GM19324 (cell line): ENCODE results near the gene CEP72.

Experiments used
- ATAC-seq: cut with Tn5 transposase; IDR thresholded peaks from one replicate; pipeline ENCODE4 v1.9.1; 2021; ENCODE audit warnings: mild to moderate bottlenecking, moderate library complexity; ENCODE audit not compliant: unreplicated experiment, low FRiP score

CEP72 gene

DNA sequence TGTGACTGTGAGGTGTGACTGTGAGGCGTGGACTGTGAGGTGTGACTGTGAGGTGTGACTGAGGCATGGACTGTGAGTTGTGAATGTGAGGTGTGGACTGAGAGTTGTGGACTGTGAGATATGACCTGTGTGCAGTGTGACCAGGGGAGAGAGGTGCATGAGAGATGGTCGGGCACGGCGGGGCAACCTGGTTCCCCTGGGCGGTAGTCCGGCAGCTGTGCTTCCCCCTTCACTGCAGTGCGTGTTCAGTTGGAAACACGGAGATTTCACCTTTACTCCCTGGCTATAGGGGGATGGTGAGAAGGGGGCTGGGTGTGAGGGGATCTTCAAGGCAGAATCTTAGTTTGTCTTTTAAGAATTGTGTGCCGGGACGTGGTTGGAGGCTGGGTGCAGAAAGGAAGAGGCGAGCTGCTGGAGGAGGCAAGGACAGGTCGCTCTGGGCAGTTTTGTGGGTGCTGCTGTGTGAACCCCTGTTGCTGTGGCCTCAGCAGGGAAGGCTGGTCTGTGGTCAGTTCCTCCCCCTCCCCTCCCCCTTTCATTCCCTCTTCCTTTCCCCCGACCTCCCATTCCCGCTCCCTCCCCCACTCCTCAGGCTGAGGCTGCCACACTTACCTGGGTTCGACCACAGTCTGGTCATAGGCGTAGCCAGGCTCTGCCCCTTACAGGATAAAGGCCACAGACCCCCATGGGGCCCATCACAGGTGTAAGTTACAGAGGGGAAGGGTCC lies 39.3 kb downstream of the CEP72 start:
- no peak for ATAC-seq

DNA sequence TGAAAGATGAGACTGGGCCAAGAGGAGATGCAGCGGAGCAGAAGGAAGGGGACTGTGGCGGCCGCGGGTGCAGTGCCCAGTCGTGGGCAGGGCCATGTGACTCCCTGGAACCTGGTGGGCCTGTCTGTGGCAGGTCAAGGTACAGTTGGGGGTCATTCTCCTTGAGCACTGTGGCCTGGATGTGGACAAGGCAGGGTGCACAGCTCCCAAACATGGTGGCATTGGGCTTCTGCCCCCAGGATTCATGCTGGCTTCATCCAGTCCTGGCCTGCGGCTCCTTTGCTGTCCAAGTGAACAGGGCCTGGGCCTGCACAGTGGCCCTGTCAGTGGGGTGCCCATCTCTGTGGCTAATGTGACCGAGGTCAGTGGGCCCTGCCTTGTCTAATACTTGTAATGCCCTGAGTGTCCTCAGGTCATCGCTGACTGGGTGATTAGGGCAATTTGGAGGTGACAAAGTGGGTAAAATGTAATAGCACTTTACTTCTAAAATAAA lies 39.9 kb downstream of the CEP72 start:
- no peak for ATAC-seq

DNA sequence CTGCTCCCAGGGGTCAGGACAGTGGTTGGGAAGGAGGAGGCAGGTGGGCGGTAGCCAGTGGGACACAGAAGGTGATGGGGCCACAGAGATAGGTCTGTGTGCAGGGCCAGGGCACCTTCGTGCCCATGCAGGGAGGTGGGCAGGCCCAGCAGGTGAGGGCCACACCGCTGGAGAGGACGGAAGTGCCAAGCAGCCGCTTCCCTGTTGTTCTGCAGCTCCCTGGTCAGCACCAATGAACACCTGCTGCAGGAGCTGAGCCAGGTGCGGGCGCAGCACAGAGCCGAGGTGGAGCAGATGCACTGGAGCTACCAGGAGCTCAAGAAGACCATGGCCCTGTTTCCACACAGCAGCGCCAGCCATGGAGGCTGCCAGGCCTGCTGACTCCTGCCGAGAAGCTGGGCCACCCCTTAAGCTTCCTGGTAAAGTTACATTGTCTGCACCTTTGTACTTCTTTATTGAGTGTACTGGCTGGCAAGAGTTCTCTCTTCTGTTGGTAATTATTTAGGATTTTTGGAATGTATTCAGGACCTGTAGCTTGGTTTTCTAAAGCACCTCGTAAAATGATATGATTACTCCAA lies 40.7 kb downstream of the CEP72 start:
- ATAC-seq: no peak

DNA sequence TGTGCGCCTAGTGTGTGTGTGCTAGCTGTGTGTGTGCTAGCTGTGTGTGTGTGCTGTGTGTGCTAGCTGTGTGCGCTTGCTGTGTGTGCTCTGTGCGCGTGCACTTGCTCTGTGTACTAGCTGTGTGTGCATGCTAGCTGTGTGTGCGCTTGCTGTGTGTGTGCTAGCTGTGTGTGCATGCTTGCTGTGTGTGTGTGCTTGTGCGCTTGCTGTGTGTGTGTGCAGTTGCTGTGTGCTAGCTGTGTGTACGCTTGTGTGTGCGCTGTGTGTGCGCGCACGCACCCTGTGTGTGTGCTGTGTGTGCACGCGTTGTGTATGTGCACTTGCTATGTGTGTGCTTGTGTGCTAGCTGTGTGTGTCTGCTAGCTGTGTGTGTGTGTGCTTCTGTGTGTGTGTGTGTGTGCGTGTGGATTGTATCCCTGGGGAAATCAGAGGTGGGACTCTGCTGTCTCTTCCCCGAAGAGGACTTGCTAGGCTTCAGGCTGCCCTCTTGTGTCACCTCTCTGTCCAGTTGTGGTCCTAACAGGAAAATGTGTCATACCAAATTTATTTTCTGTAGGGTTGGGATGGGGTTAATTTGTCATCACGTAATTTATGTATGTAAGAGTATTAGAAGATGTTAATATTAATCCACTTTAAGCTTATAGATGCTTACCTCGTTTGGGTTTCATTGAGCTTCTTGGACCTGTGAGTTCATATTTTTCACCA lies 42.1 kb downstream of the CEP72 start:
- no peak for ATAC-seq

DNA sequence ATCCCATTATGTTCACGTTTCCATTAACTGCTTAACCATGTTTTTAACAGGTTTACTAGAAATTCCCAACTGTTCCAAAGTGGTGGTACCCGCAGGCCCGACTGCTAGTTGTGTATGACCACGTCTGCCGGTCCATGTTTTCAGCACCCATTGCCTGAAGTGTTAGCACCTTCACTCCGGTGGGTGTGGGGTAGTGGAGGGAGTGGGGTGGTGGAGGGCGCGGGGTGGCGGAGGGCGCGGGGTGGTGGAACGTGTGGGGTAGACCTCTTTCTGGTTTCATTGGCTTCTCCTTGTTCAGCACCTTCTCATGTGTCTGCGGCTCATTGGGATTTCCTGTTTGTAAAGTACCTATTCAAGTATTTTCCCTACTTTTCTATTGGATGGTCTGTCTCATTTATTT lies 43.3 kb downstream of the CEP72 start:
- ATAC-seq: no peak

DNA sequence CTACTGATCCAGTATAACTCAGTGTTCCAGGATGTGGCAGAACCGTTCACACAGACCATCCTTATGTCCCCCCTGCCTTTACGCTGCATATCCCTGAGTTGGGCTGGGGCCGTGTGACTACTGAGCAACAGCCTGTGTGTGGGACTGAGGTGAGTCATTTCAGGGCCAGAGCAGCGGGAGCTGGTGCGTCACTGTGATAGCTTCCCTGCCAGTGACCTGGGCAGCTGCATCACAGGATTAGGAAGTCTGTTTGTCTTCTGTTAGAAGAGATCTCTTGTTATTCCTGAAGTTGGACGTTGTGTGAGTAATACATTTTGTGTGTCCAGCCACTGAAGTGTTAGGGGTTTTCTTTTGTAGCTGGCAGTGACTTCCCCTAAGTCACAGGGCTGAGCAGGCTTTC lies 45.4 kb downstream of the CEP72 start:
- no peak for ATAC-seq

DNA sequence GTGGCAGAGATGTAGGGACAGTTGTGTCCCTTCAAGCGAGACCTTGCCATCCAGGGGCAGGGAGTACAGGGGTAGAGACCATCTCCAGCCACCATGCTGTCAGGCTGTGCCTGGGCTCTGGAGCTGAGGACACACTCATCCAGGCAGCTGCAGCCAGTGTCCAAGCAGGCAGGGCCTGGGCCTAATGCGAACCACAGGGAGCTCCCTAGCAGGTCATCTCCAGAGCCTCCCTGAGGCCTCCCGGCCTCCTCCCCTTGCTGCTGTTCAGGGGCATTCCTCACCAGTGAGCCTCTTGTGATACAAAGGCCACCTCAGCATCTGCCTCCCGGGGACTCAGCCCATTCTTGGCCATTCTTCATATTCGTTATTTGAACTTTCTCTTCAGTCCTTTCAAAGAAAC lies 46.0 kb downstream of the CEP72 start:
- no peak for ATAC-seq

DNA sequence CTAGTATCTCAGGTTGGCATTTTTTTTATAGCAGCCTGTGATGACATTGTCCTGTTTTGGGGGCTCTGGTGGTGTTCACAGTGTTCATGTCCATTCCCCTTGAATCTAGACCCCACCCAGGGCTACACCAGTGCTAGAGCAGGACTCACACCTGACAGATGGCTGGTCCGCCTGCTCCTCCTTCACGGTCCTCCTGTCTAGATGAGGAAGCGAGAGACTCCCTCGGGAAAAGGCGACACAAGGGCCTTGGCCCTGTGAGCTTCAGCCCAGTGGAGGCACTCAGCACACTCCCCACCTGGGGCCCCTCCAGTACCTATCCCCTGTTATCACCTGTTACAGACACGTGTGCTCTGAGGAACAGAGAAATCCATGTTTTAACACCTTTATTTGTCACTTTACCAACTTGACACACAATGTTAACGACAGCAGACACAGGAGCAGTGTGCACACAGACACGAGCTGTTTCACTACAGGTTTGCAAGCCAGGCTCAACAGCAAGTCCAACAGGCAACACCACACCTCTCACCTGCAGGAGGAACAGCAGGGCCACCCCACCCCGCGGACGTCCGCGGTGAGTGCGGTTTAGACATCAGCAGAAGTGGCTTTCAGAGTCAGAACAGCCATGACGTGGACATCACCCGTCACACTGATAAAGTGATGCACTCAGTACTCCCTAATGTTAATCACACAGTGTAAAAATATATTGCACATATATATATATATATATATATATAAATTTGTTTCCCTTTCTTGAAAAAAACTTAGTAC lies 47.5 kb downstream of the CEP72 start:
- ATAC-seq: no peak

DNA sequence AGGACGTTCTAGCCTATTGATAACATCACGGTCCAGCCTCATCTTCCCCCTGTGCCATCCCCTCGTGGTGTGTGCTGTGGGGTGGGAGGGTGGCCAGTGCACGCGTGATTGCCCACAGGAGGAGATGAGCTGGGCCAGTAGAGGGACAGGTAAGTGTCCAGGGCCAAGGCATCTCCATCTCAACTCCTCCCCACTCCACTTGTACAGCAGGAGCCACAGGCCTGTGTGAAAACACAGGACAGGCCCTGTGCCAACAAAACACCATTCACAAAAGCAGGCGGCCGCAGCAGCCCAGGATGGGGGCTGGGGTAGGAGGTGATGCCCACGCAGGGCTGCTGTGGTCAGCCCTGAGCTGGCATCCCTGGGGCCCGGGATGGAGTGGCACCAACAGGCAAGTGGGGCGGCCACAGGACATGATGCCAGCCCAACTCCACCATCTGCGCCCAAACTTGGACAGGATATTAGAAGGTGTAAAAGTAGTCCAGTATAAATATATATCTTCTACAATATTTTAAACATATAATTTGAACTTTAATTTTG lies 48.4 kb downstream of the CEP72 start:
- no peak for ATAC-seq

DNA sequence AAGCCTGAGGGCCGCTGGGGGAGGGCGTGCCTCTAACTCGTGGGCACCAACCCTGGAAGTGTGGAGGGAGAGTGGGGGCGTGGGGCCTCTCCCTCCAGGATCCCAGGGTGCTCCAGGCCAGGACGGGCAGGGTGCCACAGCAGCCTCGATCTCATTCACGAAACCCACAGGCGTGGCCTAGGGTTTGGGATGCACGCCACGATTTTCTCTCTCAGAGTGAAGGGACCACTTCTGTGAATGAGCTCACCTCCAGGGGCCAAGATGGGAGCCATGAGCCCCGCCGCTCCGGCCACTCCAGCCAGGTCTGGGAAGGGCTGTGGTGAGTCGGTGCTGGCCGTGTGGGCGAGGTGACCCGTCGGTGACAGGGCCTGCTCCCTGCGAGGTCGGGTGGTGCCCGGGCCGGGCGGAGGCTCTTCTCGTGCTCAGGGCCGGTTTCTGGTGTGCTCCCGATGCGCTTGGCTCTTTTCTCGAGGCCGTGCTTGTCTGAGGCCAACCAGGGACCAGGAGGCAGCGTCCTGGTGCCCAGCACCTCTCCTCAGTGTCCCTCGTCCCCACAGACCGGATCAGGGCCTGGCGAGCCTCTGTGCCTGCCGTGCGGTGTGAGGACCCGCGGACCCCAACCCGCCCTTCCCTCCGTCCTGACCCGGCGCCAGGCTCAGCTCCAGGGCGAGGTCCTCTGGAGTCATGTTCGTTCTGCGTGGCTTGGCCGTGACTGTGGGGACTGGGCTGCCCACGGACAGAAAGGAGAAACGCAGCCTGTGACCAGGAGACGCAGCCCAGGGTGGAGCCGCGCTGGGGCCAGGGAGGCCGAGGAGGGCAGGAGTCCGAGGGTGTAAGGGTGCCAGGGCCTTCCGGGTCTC lies 50.0 kb downstream of the CEP72 start:
- ATAC-seq: no peak

DNA sequence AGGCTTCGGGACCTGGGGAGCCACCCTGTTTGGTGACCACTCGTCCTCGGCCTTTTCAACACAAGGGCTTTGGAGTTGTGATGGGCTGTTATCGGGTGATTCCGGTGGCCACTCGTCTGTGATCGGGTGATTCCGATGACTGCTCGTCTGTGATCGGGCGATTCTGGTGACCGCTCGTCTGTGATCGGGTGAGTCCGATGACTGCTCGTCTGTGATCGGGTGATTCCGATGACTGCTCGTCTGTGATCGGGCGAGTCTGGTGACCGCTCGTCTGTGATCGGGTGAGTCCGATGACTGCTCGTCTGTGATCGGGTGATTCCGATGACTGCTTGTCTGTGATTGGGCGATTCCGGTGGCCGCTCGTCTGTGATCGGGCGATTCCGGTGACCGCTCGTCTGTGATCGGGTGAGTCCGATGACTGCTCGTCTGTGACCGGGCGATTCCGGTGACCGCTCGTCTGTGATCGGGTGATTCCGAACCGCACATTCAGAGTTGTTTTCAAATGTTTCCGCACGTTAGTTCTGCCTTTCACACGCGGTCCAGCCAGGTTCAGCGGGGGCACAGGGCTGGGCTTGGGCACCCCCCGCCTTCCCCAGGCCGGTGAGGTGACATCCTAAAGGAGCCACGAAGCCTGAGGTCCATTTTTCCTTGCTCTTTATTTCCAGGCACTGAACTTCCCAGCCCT lies 50.8 kb downstream of the CEP72 start:
- ATAC-seq: no peak

DNA sequence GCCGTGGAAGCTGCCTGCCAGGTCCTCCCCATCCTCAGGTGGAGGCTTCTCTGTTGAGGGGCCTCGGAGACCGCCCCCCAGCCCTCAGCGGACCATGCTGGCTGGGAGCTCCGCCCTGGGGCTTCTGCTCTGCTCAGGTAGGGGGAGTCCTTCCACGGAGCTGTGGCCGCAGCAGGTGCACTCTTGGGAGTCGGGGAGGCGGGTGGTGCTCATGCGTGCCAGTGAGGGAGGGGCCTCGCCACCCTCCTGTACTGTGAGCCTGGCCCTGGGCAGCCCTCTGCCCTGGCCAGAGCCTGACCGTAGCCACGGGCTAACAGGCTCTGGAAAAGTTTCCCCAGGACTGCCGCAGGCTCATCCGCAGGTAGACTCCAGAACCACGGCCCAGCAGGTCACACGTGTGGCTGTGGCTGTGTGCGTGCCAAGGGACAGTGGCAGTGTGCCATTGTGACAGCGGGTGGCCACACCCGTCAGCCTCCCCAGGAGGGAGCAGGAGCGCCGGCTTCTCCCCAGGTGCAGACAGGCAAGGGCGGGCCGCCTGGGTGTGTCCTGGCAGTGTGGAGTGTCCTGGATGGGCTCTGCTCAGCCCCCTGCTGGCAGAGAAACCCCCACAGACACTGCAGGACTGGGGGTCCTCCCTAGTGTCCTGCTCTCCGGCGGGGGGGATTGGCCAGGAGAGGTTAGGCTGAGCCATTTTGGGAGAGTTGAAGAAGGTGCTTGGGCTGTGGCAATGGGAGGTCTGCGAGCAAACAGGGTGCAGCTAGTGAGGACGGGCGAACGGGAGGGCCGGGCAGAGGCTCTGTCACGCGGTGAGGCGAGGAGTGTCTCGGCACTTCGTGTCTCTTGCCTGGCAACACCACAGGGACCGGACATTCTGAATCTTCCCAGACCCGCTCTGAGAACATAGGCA lies 51.5 kb downstream of the CEP72 start:
- no peak for ATAC-seq

DNA sequence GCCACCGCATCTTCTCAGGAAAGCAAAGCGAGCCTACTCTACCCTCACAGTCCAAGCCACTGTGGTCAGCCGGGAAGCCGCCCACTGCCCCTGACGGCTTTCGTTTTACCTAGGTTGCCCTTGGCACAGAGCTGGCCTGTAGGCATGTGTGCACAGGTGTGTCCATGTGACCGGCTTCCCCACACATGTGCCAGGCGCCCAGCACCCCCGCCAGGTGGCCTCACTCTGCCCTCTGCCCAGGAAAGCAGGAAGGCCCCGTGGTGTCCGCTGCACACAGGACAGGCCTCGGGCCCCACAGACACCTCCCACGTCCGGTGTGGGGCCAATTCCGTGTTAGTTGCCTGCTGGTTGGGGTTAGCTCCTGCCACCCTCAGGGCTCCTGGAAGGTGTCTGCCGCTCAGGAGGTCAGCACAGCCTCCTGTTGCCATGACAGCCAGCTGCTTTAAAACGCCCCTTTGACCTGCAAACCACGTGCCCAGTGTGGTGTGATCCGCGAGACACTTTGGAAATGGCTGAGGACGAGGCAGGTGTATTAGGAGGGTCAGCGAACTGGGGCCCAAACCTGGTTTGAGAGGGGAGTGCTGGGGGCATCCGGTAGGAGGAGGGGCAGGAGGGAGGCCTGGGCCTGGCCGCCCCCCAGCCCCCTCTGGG lies 52.3 kb downstream of the CEP72 start:
- ATAC-seq: no peak

DNA sequence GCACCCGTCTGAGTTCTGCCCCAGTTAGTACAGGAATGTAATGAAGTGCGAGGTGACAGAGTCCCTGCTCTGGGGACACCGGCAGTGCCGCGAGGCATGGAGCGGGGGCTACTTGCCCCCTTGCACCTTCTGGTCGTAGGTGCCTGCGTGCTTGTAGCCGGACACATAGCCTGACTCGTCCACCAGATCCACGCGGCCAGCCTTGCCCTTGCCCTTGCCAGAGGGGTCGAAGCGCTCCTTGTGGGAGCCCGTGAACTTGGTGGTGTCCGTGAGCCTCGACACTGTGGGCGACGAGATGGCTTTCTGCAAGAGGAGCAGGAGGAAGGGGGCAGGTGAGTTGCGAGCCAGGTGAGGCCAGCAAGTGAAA lies 52.8 kb downstream of the CEP72 start:
- no peak for ATAC-seq

DNA sequence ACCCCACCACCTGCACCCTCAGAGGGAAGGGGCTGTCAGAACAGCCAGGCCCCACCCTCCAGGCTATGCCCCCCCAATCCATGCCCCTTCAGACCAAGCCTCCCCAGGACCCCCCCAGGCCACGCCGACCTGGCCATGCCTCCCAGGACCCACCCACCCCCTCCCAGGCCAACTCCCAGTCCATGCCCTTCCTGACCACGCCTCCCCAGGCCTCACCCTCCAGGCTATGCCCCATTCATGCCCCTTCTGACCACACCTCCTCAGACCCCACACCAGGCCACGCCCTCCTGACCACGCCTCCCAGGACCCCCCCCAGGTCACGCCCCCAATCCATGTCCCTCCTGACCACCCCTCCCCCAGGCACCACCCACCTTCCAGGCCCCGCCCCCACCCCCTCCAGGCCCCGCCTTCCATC lies 53.4 kb downstream of the CEP72 start:
- no peak for ATAC-seq

DNA sequence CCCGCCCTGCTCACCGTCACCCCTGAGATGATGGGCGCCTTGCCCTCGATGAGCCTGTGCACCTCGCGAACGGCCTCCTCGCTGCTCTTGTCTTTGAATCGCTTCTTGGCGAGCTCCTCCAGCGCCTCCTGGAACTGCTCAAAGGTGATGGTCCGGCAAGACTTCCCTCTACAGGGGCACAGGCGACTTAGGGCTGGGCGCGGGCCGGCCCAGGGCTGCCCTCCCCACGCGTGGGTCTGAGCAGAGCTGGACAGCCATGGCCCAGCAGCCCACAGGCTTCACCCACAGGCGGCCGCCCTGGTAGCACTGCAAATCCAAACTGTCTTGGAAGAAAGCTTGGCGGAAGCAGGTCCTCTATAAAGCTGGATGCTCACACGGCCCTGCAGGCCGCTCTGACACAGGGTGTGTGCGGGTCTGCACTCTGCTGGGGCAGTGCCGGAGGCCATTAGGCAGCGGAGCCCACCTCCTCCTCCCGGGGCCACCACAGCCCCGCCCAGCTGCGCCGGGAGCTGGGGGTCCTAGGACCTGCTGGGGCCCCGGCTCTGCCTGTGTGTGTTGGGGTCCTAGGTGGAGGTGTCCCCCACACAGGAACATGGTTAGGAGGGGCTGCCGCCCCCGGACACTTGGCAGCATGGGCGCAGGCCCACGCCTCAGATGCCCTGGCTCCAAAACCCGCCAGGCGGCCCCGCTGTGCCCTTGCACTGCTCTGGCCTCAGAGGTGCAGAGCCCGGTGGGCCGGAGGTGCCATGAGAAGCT lies 54.0 kb downstream of the CEP72 start:
- no peak for ATAC-seq

DNA sequence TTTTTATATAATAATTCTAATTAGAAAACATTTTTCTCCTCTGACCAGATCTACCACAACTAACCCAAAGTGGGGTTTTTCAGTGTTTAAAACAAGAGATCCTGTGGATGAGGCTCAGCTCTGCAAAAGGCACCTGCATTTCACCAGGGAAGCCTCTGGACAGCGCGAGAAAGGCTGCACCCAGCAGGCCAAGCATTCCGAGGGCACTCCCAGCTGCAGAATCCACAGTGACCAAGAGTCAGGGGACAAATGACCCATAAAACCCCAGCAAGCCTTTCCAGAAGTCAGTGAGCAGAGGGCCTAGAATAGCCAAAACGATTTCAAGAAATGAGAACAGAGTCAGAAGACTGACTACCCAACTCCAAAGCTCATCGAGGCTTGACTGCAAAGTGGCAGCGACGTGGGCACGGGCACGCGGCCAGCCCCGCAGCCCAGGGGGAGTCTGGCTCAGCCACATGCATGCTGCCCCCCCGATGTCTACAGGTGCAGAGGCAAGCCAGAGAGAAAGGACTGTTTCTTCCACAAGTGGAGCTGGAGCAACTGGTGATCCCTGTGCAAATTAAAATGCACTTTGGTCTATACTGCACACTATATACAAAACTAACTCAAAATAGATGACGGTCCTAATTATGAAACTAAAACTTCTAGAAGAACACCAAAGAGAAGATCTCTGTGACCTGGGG lies 54.8 kb downstream of the CEP72 start:
- ATAC-seq: no peak
